ENCODE results near the gene TC2N.
"Not testable (repeated sequence)": the region's sequence is repeated elsewhere in the genome, so short reads cannot be mapped to it uniquely, and the experiment has no call there.

TC2N gene

GRCh38 chr14:91867316-91867988, at the start of gene TC2N:
TC2N (minus strand) TSS chr14:91867536; CDS start chr14:91813769, 53,767 bp downstream.
- no peak for DNase-seq

GRCh38 chr14:91912035-91912434, 44.7 kb upstream of the TC2N start:
- no peak for DNase-seq

GRCh38 chr14:91911474-91912032, 44.2 kb upstream of the TC2N start:
- DNase-seq = no peak

- DNase-seq = no peak
Observed at GRCh38 chr14:91910196-91910595, 42.9 kb upstream of the TC2N start.

GRCh38 chr14:91906374-91906773, 39.0 kb upstream of the TC2N start:
- DNase-seq = no peak

- DNase-seq = no peak
Observed at GRCh38 chr14:91904956-91905645, 37.8 kb upstream of the TC2N start.

- DNase-seq = no peak
Observed at GRCh38 chr14:91904483-91904882, 37.1 kb upstream of the TC2N start.

- no peak for DNase-seq
Observed at GRCh38 chr14:91903070-91903469, 35.7 kb upstream of the TC2N start.

- DNase-seq = no peak
Observed at GRCh38 chr14:91902336-91902735, 35.0 kb upstream of the TC2N start.

- DNase-seq = no peak
Observed at GRCh38 chr14:91901449-91902226, 34.3 kb upstream of the TC2N start.

GRCh38 chr14:91899806-91900205, 32.5 kb upstream of the TC2N start:
- DNase-seq = no peak

GRCh38 chr14:91899213-91899612, 31.9 kb upstream of the TC2N start:
- DNase-seq = no peak

GRCh38 chr14:91898372-91898771, 31.0 kb upstream of the TC2N start:
- no peak for DNase-seq

- not testable (repeated sequence) for DNase-seq
Observed at GRCh38 chr14:91897716-91898115, 30.4 kb upstream of the TC2N start.

GRCh38 chr14:91897106-91897701, 29.9 kb upstream of the TC2N start:
- DNase-seq = no peak

GRCh38 chr14:91896419-91896818, 29.1 kb upstream of the TC2N start:
- DNase-seq = no peak

GRCh38 chr14:91893669-91894068, 26.3 kb upstream of the TC2N start:
- DNase-seq = no peak

- no peak for DNase-seq
Observed at GRCh38 chr14:91893007-91893406, 25.7 kb upstream of the TC2N start.

- DNase-seq = no peak
Observed at GRCh38 chr14:91891721-91892220, 24.4 kb upstream of the TC2N start.

- no peak for DNase-seq
Observed at GRCh38 chr14:91891101-91891500, 23.8 kb upstream of the TC2N start.

GRCh38 chr14:91890291-91890749, 23.0 kb upstream of the TC2N start:
- DNase-seq = no peak

GRCh38 chr14:91889477-91890211, 22.3 kb upstream of the TC2N start:
- DNase-seq = no peak

All from KG1 (cell line).